Astrocyte (in vitro differentiated cells and primary cell): ENCODE results near the gene SLC22A4. TPM values are rescaled to one million over a fixed set of nuclear protein-coding genes. Genes with fewer than 3 reads are reported as not detected.

Experiments used
- DNase-seq: peaks from one replicate; pipeline ENCODE4 v3.0.0-alpha.2; 2010; ENCODE audit warnings: low read depth
- FAIRE-seq: peaks from 2 replicates; lab custom pipeline; 2011; peaks lifted over from hg19 to GRCh38; lab: Jason Lieb, UNC
- H2AFZ ChIP-seq: 2 replicates; pipeline ENCODE4 v1.6.0; 2012; ENCODE audit warnings: low read depth, low read length, inconsistent platforms
- H3K27ac ChIP-seq: 2 replicates; pipeline ENCODE4 v1.5.1; 2011; ENCODE audit warnings: low read depth, low read length, inconsistent platforms
- H3K27me3 ChIP-seq: 2 replicates; pipeline ENCODE4 v1.6.0; 2011; ENCODE audit warnings: low read length, inconsistent platforms; ENCODE audit not compliant: insufficient read depth
- H3K36me3 ChIP-seq: 2 replicates; pipeline ENCODE4 v1.5.1; 2011; ENCODE audit warnings: low read length, inconsistent platforms; ENCODE audit not compliant: insufficient read depth
- H3K4me1 ChIP-seq: 2 replicates; pipeline ENCODE4 v1.5.1; 2011; ENCODE audit warnings: low read length, inconsistent platforms; ENCODE audit not compliant: insufficient read depth
- H3K4me2 ChIP-seq: 2 replicates; pipeline ENCODE4 v1.6.0; 2012; ENCODE audit warnings: low read length, inconsistent platforms
- H3K4me3 ChIP-seq: 2 replicates; pipeline ENCODE4 v1.5.1; 2011; ENCODE audit warnings: low read depth, mild to moderate bottlenecking, low read length, inconsistent platforms; ENCODE audit not compliant: insufficient read depth
- H3K79me2 ChIP-seq: 2 replicates; pipeline ENCODE4 v1.6.0; 2012; ENCODE audit warnings: mild to moderate bottlenecking, low read length, inconsistent platforms; ENCODE audit not compliant: insufficient read depth
- H3K9ac ChIP-seq: 2 replicates; pipeline ENCODE4 v1.6.0; 2012; ENCODE audit warnings: mild to moderate bottlenecking, low read length, inconsistent platforms
- H3K9me3 ChIP-seq: 2 replicates; pipeline ENCODE4 v1.5.1; 2012; ENCODE audit warnings: low read depth, mild to moderate bottlenecking, low read length, inconsistent platforms; ENCODE audit not compliant: insufficient read depth
- H4K20me1 ChIP-seq: 2 replicates; pipeline ENCODE4 v1.6.0; 2012; ENCODE audit warnings: low read length, inconsistent platforms; ENCODE audit not compliant: insufficient read depth
- H3K27ac Mint-ChIP-seq: one replicate; pipeline ENCODE4 v1.8.0; 2021; ENCODE audit warnings: mild to moderate bottlenecking, mixed read lengths; ENCODE audit not compliant: unreplicated experiment
- H3K27me3 Mint-ChIP-seq: one replicate; pipeline ENCODE4 v1.8.0; 2021; ENCODE audit warnings: low read depth, mixed read lengths; ENCODE audit not compliant: unreplicated experiment
- H3K36me3 Mint-ChIP-seq: one replicate; pipeline ENCODE4 v1.8.0; 2021; ENCODE audit warnings: low read depth, mixed read lengths; ENCODE audit not compliant: unreplicated experiment
- H3K4me1 Mint-ChIP-seq: one replicate; pipeline ENCODE4 v1.8.0; 2021; ENCODE audit warnings: low read depth, mixed read lengths; ENCODE audit not compliant: unreplicated experiment
- H3K4me3 Mint-ChIP-seq: one replicate; pipeline ENCODE4 v1.8.0; 2021; ENCODE audit warnings: mild to moderate bottlenecking, moderate library complexity, mixed read lengths; ENCODE audit not compliant: unreplicated experiment
- H3K9me3 Mint-ChIP-seq: one replicate; pipeline ENCODE4 v1.8.0; 2021; ENCODE audit warnings: mild to moderate bottlenecking, mixed read lengths; ENCODE audit not compliant: unreplicated experiment
- EZH2 ChIP-seq: IDR thresholded peaks from 2 replicates; pipeline ENCODE4 v1.6.1; 2012; ENCODE audit warnings: mild to moderate bottlenecking, low read length, inconsistent platforms; ENCODE audit not compliant: insufficient read depth
- total RNA-seq: library from RNA; stranded (reverse); gene quantifications from 2 replicates; pipeline ENCODE4 v1.2.1, GENCODE V29; 2021
- TF ChIP-seq, protein P1 (sequence below): IDR thresholded peaks from 2 replicates; pipeline ENCODE4 v1.5.1; 2011; ENCODE audit warnings: low read depth, mild to moderate bottlenecking, inconsistent platforms, low read length, moderate library complexity; ENCODE audit not compliant: insufficient read depth

SLC22A4 gene
- total RNA-seq, 1 donor from 2014 or later = 4.5 TPM

DNA sequence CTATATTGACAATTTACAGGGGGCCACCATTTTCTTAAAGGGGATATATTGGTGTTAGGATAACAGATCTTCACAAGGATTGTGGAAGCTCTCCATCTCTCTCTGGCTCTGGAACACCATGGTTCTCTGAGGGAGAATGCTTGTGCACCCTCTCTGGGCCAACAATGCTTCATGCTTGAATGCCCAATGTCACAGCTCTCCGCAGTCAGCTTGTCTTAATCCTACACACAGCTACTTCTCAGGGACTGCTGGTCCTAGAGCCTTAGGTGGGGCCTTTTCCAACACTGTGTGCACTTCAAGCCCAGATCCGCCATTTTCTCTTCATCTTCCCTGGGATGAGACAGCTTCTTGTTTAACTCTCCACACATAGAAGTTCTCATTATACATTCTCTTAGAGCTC is 43.6 kb upstream of the SLC22A4 start:
- H3K4me2 ChIP-seq = no peak overlapping the region
- no peaks in the 10 kb centered on the region for H3K9me3 ChIP-seq
- H3K27ac ChIP-seq = no peak overlapping the region
- peaks cover 5% of the 10 kb centered on the region for H3K9me3 Mint-ChIP-seq
- no peak overlapping the region for H3K4me3 ChIP-seq
- TF ChIP-seq EZH2 = no peak
- TF ChIP-seq, protein P1, sequence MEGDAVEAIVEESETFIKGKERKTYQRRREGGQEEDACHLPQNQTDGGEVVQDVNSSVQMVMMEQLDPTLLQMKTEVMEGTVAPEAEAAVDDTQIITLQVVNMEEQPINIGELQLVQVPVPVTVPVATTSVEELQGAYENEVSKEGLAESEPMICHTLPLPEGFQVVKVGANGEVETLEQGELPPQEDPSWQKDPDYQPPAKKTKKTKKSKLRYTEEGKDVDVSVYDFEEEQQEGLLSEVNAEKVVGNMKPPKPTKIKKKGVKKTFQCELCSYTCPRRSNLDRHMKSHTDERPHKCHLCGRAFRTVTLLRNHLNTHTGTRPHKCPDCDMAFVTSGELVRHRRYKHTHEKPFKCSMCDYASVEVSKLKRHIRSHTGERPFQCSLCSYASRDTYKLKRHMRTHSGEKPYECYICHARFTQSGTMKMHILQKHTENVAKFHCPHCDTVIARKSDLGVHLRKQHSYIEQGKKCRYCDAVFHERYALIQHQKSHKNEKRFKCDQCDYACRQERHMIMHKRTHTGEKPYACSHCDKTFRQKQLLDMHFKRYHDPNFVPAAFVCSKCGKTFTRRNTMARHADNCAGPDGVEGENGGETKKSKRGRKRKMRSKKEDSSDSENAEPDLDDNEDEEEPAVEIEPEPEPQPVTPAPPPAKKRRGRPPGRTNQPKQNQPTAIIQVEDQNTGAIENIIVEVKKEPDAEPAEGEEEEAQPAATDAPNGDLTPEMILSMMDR = no peak
- H3K79me2 ChIP-seq = no peaks in the 10 kb centered on the region
- no peaks in the 10 kb centered on the region for H4K20me1 ChIP-seq
- DNase-seq (no peak), FAIRE-seq (no peak)
- peaks cover 9% of the 10 kb centered on the region for H3K4me1 ChIP-seq
- H3K27me3 Mint-ChIP-seq = peaks cover 3% of the 10 kb centered on the region
- no peak overlapping the region for H3K9ac ChIP-seq
- peaks cover 1% of the 10 kb centered on the region for H3K36me3 Mint-ChIP-seq
- no peak overlapping the region for H3K4me3 Mint-ChIP-seq
- H3K4me1 Mint-ChIP-seq = no peaks in the 10 kb centered on the region
- peaks cover 2% of the 10 kb centered on the region for H3K27me3 ChIP-seq
- H3K36me3 ChIP-seq = no peaks in the 10 kb centered on the region
- no peak overlapping the region for H2AFZ ChIP-seq
- H3K27ac Mint-ChIP-seq = no peak overlapping the region

DNA sequence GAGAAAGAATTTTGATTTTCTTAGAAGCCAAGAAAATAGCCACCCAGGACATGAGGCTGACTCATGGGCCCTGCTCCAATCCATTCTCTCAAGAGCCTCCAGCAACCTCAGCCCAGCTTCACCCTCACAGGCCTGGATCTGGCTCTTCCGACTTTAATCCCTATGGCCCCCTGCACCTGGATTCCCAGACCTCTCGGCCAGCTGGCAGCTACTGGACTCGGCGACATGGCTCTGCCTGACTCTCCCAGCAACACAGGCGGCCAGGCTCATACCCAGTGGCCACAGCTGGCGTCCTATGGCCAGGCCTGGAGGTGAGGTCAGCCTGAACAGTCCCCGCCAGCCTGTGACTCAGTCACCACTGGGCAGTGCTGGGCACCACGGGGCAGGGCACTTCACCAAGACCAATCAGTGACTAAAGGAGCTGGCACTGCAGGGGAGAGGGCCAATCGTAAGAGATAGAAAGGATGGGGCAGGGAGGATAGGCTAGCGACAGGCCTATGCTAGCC is 42.9 kb upstream of the SLC22A4 start:
- no peaks in the 10 kb centered on the region for H3K36me3 ChIP-seq
- no peaks in the 10 kb centered on the region for H3K79me2 ChIP-seq
- H3K27me3 ChIP-seq = peaks cover 2% of the 10 kb centered on the region
- peak overlapping the region; percentile 5 for H3K4me2 ChIP-seq
- no peak for TF ChIP-seq EZH2
- TF ChIP-seq, protein P1 = no peak
- H3K4me3 ChIP-seq = no peak overlapping the region
- H3K9me3 ChIP-seq = no peaks in the 10 kb centered on the region
- Mint-ChIP-seq H3K27me3 (peaks cover 4% of the 10 kb centered on the region), H3K27ac (no peak overlapping the region), H3K4me1 (no peaks in the 10 kb centered on the region), H3K9me3 (peaks cover 5% of the 10 kb centered on the region), H3K36me3 (peaks cover 1% of the 10 kb centered on the region), H3K4me3 (no peak overlapping the region)
- H3K4me1 ChIP-seq = peaks cover 9% of the 10 kb centered on the region
- no peak overlapping the region for H3K27ac ChIP-seq
- no peak overlapping the region for H3K9ac ChIP-seq
- FAIRE-seq (no peak), DNase-seq (peak; percentile 45)
- no peaks in the 10 kb centered on the region for H4K20me1 ChIP-seq
- H2AFZ ChIP-seq = peak overlapping the region; percentile 69

DNA sequence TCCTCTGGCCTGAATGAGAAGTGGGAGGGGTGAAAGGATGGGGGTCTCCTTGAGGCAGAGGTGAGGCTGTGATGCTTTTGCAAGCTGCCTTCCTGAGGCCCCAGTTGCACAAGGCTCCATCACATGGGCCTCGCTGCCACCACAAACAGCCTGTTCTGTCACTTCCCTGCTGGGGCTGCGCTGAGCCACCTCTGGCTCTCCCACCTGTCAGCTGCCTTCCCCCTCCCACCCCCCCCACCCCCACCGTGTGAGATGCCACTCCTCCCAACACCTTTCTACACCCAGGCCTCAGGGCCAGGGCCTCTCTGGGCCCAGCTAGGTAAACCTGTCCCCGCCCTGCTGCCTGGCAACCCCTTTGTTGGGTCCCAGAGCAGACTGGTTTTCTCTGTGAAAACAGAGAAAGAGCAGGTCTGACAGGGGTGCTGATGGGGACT is 41.2 kb upstream of the SLC22A4 start:
- Histone ChIP-seq H3K27ac (no peak overlapping the region), H3K4me2 (no peak overlapping the region), H3K27me3 (no peaks in the 10 kb centered on the region), H3K4me3 (no peak overlapping the region), H4K20me1 (no peaks in the 10 kb centered on the region), H3K9ac (no peak overlapping the region), H2AFZ (no peak overlapping the region), H3K9me3 (no peaks in the 10 kb centered on the region), H3K36me3 (no peaks in the 10 kb centered on the region), H3K79me2 (peaks cover 11% of the 10 kb centered on the region), H3K4me1 (peaks cover 14% of the 10 kb centered on the region)
- no peaks in the 10 kb centered on the region for H3K4me1 Mint-ChIP-seq
- DNase-seq (no peak), FAIRE-seq (no peak)
- peaks cover 3% of the 10 kb centered on the region for H3K9me3 Mint-ChIP-seq
- peaks cover 4% of the 10 kb centered on the region for H3K27me3 Mint-ChIP-seq
- TF ChIP-seq EZH2 = no peak
- TF ChIP-seq, protein P1 = no peak
- H3K27ac Mint-ChIP-seq = no peak overlapping the region
- no peak overlapping the region for H3K4me3 Mint-ChIP-seq
- peaks cover 1% of the 10 kb centered on the region for H3K36me3 Mint-ChIP-seq
